ENCODE data around the gene PLCL2.

The PLCL2 gene

DNA sequence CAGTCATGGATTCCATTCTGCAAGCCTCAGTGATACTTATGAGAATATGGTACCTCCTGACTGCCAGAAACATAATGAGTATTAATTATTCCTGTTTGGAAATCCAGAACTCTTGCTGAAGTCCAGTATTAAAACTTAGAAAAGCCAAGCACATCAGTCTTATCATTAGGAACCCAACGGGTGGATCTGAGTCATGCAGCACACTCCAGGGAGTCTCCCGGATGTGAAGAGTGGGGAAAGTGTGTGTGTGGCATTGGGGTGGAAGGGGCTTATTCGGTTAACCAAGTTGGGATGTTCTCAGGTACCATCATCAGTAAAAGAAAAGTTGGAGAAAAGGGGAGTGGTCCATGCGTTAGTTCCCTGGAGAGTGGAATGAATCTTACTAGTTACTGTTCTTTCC, 181.1 kb downstream of the PLCL2 start:
- no peak overlapping the region for H3K27ac ChIP-seq
- TF ChIP-seq ZFX (IDR thresholded peaks at IDR 0.05; ENCODE audit: borderline replicate concordance): no peak
- TF ChIP-seq, protein P1, sequence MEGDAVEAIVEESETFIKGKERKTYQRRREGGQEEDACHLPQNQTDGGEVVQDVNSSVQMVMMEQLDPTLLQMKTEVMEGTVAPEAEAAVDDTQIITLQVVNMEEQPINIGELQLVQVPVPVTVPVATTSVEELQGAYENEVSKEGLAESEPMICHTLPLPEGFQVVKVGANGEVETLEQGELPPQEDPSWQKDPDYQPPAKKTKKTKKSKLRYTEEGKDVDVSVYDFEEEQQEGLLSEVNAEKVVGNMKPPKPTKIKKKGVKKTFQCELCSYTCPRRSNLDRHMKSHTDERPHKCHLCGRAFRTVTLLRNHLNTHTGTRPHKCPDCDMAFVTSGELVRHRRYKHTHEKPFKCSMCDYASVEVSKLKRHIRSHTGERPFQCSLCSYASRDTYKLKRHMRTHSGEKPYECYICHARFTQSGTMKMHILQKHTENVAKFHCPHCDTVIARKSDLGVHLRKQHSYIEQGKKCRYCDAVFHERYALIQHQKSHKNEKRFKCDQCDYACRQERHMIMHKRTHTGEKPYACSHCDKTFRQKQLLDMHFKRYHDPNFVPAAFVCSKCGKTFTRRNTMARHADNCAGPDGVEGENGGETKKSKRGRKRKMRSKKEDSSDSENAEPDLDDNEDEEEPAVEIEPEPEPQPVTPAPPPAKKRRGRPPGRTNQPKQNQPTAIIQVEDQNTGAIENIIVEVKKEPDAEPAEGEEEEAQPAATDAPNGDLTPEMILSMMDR (IDR thresholded peaks at IDR 0.05): no peak

DNA sequence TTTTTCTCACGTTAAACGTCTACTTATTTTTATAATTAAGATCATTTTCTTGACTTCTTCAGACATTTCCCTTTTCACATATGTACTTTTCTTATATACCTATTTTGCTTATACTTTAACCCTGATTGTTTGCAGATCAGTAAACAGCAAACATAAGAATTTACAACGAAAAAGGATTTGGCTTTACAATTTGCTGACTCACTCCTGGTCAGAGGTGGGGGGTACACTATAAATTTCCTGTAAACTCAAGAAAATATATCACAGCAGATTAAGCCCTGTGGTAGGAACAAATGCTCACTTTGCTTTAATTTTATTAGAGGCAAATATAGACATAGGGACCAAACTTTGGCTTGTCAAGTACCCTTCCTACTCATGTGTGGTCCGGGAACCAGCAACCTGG, 185.0 kb downstream of the PLCL2 start:
- TF ChIP-seq, protein P1 (IDR thresholded peaks at IDR 0.05): no peak
- TF ChIP-seq ZFX (IDR thresholded peaks at IDR 0.05; ENCODE audit: borderline replicate concordance): no peak
- no peak overlapping the region for H3K27ac ChIP-seq

DNA sequence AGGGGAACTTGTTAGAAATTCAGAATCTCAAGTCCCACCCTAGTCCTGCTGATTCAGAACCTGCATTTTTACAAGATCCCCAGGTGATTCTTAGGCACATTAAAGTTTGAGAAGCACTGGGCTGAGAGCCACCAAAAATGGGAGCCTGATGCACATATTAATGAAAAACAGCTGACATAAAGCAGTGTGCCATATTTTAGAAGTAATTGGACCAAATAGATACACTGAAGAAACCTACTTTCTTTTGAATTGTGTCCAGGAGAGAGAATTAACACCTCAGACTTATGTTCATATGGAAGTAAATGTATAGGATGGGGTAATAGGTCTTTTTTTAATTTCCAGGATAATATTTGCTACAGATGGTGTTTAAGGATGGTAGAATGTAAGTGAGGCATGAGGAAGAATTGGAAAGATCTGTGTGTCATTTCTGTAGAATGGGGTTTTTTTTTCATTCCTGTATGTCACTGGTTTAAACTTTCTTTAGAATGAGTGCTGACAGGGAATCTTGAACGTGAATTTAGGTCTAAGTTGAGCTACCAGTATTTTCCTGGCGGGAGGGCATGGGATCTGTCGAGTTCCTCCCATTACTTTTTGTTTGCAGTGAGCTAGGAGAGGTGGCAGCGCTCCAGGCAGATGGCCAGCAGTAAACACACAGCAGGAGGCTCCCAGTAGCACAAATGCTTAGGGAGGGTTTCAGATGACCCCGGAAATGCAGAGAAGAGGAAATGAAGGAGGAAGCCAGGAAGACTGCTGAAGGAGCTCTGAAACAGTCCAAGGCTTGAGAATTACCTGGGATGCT, 185.6 kb downstream of the PLCL2 start:
- H3K27ac ChIP-seq: no peak overlapping the region
- TF ChIP-seq ZFX (IDR thresholded peaks at IDR 0.05; ENCODE audit: borderline replicate concordance): no peak
- TF ChIP-seq, protein P1 (IDR thresholded peaks at IDR 0.05): no peak

DNA sequence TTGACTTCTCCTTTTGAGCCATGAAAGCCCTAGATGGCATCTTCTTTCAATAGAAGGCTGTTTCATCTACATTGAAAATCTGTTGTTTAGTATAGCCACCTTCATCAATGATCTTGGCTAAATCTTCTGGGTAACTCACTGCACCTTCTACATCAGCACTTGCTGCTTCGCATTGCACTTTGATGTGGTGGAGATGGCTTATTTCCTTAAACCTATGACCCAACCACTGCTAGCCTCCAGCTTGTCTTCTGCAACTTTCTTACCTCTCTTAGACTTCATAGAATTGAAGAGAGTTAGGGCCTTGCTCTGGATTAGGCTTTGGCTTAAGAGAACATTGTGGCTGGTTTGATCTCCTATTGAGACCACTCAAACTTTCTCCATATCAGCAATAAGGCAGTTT, 189.8 kb downstream of the PLCL2 start:
- TF ChIP-seq, protein P1 (IDR thresholded peaks at IDR 0.05): no peak
- TF ChIP-seq ZFX (IDR thresholded peaks at IDR 0.05; ENCODE audit: borderline replicate concordance): no peak
- H3K27ac ChIP-seq: no peak overlapping the region

DNA sequence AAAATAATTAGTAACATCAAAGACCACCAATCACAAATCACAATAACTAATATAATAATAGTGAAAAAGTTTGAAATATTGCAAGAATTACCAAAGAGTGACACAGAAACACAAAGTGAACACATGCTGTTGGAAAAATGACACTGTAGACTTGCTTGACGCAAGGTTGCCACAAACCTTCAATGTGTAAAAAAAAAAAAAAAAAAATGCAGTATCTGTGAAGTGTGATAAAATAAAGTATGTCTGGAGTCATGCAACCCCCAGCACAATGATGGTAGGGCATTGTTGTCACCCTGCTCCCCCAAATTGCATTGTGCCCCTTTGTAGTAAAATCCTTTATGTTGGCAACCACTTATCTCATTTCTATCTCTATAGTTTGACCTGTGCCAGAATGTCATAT, 190.6 kb downstream of the PLCL2 start:
- no peak for TF ChIP-seq ZFX (IDR thresholded peaks at IDR 0.05; ENCODE audit: borderline replicate concordance)
- TF ChIP-seq, protein P1 (IDR thresholded peaks at IDR 0.05): no peak
- H3K27ac ChIP-seq: no peak overlapping the region

DNA sequence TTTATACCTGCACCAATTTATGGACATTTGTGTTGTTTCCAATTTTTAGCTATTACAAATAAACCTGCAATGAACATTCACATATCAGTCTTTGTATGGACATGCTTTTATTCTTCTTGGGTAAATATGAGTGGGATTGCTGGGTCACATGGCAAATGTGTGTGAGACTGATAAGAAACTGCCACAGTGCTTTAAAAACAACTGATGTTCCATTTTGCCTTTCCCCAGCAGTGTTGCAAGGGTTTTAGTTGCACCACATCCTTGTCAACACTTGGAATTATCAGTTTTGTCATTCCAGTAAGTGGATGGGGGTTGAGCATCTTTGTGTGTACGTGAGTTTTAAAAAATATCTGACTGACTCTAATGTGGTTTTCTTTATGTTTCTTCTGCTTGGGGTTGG, 191.2 kb downstream of the PLCL2 start:
- TF ChIP-seq ZFX (IDR thresholded peaks at IDR 0.05; ENCODE audit: borderline replicate concordance): no peak
- TF ChIP-seq, protein P1 (IDR thresholded peaks at IDR 0.05): no peak
- no peak overlapping the region for H3K27ac ChIP-seq

DNA sequence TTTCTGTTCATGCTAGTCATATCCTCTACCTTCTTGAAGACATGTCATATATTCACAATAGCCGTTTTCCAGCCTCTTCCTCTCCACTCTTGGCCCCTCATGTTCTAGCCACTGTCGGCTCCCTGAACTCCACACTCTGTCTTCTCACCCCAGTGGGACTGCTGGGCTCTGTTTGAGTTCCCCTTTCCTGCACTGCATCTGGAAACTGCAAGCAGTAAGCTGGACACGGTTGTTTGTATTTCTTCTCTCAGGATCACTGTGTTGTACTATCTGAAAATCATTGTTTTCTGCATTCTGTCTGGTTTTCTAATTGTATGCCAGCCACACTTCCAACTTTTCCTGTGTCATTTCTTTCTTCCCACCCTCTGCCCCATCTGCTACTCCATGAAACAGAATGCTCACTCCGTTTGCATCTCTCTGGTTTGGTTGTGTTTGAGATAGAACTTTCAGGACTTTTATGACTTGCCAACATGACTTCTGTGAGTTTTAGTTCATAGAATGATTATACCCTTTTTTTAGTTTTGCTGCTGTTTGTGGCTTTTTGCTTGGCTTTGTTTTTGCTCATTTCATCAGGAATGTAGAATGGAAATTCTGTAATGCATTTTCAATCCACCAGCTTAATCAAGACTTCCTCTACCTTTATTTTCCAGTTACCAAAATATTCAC, 192.3 kb downstream of the PLCL2 start:
- H3K27ac ChIP-seq: no peak overlapping the region
- TF ChIP-seq, protein P1 (IDR thresholded peaks at IDR 0.05): no peak
- no peak for TF ChIP-seq ZFX (IDR thresholded peaks at IDR 0.05; ENCODE audit: borderline replicate concordance)
